HUES6 (cell line): ENCODE measurements around the gene AVPI1.

ENCODE experiments used
- H3K27ac ChIP-seq: 2 replicates; pipeline ENCODE4 v1.7.0; 2013; ENCODE audit warnings: low read depth, mild to moderate bottlenecking, low read length, inconsistent platforms
- H3K27me3 ChIP-seq: 2 replicates; pipeline ENCODE4 v1.6.1; 2013; ENCODE audit warnings: low read length; ENCODE audit not compliant: control insufficient read depth, insufficient read depth
- H3K36me3 ChIP-seq: 2 replicates; pipeline ENCODE4 v1.6.1; 2013; ENCODE audit warnings: low read length; ENCODE audit not compliant: control insufficient read depth, insufficient read depth
- H3K4me1 ChIP-seq: 2 replicates; pipeline ENCODE4 v1.6.1; 2013; ENCODE audit warnings: low read length; ENCODE audit not compliant: control insufficient read depth, insufficient read depth
- H3K4me3 ChIP-seq: 2 replicates; pipeline ENCODE4 v1.5.1; 2013; ENCODE audit warnings: low read depth, low read length
- H3K9ac ChIP-seq: one replicate; pipeline ENCODE4 v1.6.1; 2013; ENCODE audit warnings: mild to moderate bottlenecking, low read length
- H3K9me3 ChIP-seq: 2 replicates; pipeline ENCODE4 v1.6.1; 2013; ENCODE audit warnings: low read depth, low read length; ENCODE audit not compliant: control insufficient read depth, insufficient read depth

The AVPI1 gene, protein sequence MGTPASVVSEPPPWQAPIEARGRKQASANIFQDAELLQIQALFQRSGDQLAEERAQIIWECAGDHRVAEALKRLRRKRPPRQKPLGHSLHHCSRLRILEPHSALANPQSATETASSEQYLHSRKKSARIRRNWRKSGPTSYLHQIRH

DNA sequence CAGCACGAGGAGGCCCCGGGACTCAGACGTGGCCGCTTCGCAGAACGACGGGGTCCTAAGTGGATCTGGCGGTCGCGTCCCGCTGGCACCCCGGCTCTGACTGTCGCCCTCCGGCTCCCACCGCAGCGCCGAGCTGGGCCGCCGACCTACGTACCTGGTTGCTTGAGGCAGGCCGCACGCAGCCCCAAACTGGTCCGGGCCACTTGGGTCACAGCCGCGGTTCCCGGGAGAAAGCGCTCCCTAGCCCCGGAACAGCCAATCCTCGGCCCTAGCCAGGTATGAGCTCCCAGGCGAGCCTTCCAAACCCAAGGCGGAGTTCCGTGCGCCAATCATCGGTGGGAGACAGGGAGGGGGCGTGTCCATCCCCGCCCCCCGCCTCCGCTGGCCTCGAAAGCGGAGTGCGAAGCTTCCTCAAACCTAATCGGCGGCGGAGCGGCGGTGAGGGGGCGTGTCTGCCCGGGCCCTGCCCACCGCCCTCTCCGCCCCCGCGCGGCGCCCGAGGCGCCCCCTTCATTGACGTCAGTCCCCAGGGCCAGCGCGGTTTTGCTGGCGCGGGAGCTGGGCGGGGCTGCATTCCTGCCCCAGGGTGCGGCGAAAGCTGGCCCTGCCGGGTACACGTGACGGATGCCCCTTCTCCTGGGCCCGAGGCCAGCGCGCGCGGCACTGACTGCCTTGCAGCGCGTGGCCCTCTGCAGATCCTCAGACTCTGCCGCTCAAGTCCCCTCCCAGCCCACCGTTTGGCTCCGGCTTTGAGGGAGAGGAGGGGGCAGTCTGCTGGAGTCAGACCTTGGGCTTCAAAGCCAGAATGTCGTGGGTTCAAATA is at the start of gene AVPI1:
AVPI1 (minus strand) TSS at position 280 of the 823 bp plus-strand sequence. CDS start 7,336 bp downstream, outside the sequence.
- Histone ChIP-seq H3K27me3 (no peaks in the 10 kb centered on the region; the same call in 1 of the 2 replicates), H3K9me3 (no peaks in the 10 kb centered on the region), H3K27ac (peak within 1 kb of the TSS; percentile 33), H3K9ac (peak within 1 kb of the TSS; percentile 70), H3K4me1 (peaks cover 25% of the 10 kb centered on the region), H3K36me3 (no peaks in the 10 kb centered on the region), H3K4me3 (peak within 1 kb of the TSS; percentile 91)

DNA sequence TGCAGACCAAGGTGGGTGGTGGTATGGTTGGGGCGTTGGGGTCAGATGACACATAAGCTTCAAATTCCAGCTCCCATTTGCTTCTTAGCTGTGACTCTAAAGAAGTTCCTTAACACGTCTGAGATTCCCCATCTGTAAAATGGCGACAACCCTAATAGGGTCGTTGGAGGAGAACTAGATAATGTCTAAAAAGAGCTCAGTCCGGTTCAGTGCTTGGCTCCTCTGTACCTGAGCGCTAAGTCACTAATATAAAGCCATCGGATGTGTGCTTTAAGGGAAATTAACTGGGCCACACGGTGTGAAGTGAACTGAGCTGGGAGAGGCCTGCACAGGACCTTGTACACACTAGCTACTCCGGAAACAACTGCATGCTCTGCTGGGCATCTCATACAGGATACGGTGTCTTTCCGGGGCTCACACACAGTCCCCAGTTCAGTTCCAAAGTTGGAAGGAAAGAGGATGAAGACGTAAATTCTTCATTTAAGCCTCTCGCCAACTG is 49.4 kb upstream of the AVPI1 start:
- H3K4me1 ChIP-seq: peaks cover 3% of the 10 kb centered on the region
- H3K36me3 ChIP-seq: peaks cover 20% of the 10 kb centered on the region
- H3K9ac ChIP-seq: no peak overlapping the region
- H3K9me3 ChIP-seq: peaks cover 6% of the 10 kb centered on the region
- H3K27ac ChIP-seq: no peak overlapping the region
- no peak overlapping the region for H3K4me3 ChIP-seq
- peaks cover 23% of the 10 kb centered on the region for H3K27me3 ChIP-seq

DNA sequence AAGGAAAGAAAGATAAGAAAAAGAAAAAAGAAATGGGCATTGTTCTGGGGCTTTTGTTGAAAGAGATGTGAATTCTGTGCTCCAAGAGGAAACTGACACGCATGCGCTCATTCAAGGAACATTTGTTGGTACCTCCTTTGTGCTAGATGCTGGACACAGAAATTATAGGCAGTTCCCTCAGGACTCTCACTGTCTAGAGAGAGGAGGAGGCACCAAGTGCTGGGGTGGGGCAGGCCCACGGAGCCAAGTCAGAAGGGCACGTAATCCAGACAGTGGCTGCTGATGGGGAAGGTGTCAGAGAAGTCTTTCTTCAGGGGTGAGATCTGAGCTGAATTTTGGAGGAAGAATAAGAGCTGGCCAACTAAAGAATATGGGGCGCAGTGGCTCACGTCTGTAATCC is 47.0 kb upstream of the AVPI1 start:
- H3K36me3 ChIP-seq: peaks cover 4% of the 10 kb centered on the region; the same call in 1 of the 2 replicates
- H3K9me3 ChIP-seq: peaks cover 6% of the 10 kb centered on the region
- no peak overlapping the region for H3K4me3 ChIP-seq
- peaks cover 23% of the 10 kb centered on the region for H3K27me3 ChIP-seq
- H3K4me1 ChIP-seq: peaks cover 3% of the 10 kb centered on the region
- no peak overlapping the region for H3K9ac ChIP-seq
- no peak overlapping the region for H3K27ac ChIP-seq

DNA sequence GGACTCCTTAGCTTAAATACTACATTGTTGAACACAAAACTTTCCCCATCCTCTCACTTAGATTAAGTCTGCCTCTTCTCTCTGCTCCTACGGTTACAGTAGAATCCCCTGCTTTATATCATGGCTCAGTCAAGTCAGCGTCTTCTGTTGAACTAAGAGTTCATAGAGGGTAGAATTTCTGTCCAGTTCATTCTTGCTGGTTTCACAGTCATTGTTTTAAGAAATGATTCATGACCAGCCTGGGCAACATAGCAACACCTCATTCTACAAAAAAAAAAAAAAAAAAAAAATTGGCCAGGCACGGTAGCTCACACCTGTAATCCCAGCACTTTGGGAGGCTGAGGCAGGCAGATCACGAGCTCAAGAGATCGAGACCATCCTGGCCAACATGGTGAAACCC is 46.2 kb upstream of the AVPI1 start:
- Histone ChIP-seq H3K9me3 (peaks cover 6% of the 10 kb centered on the region), H3K9ac (no peak overlapping the region), H3K36me3 (0 out of 2 replicates have a peak, but pooled peaks cover under 1% of the 10 kb centered on the region), H3K4me3 (no peak overlapping the region), H3K27me3 (peaks cover 23% of the 10 kb centered on the region), H3K27ac (no peak overlapping the region), H3K4me1 (peaks cover 3% of the 10 kb centered on the region)

DNA sequence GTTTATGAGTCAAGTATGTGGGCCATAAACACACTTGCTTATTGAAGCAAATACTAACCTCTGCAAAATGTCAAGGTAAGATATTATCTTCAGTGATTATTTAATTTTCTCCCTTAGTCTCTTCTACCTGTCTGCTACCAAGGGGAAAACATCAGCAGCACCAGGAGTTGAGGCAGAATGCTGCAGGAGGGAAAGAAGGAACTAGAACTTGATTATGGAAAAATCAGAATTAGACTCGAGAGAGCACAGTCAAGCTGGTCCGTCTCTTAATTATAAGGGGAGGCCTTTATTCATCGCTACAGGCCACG is 45.0 kb upstream of the AVPI1 start:
- Histone ChIP-seq H3K4me3 (no peak overlapping the region), H3K9me3 (peaks cover 6% of the 10 kb centered on the region), H3K27me3 (peaks cover 23% of the 10 kb centered on the region), H3K4me1 (no peaks in the 10 kb centered on the region), H3K27ac (no peak overlapping the region), H3K36me3 (no peaks in the 10 kb centered on the region), H3K9ac (no peak overlapping the region)

DNA sequence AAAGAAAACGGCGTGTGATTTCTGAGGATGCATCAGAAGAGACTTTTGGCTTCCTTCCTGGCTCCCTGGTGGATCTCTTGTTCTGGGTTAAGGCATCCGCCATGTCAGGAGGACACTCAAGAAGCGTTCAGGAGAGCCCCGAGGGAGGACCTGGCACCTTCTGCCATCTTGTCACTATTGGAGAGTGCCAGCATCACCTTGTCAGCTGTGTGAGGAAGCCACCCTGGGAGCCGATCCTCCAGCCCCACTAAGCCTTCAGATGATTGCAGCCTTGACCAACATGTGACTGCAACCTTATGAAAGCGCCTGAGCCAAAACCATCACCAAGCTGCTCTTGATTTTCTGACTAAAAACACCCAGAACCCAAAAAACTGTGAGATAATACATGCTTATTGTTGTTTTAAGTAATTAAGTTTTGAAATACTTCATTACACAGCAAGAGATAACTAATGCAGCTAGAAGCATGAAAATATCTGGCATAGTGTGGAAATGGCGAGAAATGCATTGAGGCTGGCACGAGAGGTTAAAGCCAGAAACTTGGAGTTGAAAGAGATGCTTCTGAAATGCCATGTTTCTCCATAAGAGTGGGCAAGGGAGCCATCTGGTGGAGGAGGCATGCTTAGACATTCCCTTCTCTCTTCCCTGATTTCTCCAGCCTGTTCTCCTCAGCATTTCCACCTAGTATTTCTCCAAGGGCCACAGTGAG is 44.5 kb upstream of the AVPI1 start:
- H3K9ac ChIP-seq: no peak overlapping the region
- no peak overlapping the region for H3K27ac ChIP-seq
- peaks cover 20% of the 10 kb centered on the region for H3K27me3 ChIP-seq
- H3K4me1 ChIP-seq: peaks cover under 1% of the 10 kb centered on the region; the same call in 1 of the 2 replicates
- peaks cover 4% of the 10 kb centered on the region for H3K9me3 ChIP-seq
- no peak overlapping the region for H3K4me3 ChIP-seq
- no peaks in the 10 kb centered on the region for H3K36me3 ChIP-seq

DNA sequence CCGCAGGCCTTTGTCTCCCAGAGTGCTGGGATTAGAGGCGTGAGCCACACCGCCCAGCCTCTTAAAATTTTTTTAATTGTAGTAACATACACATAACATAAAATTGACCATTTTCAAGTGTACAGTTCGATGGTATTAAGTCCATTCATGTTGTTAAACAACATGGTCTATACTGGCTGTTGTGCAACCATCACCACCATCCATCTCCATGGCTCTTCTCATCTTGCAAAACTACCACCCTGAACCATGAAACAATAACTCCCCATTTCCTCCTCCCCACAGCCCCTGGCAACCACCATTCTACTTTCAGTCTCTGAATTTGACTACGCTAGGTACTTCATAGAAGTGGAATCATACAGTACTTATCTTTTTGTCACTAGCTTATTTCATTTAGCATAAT is 42.0 kb upstream of the AVPI1 start:
- H3K36me3 ChIP-seq: no peaks in the 10 kb centered on the region
- 0 out of 2 replicates have a peak, but pooled peaks cover under 1% of the 10 kb centered on the region for H3K27me3 ChIP-seq
- no peak overlapping the region for H3K27ac ChIP-seq
- no peak overlapping the region for H3K9ac ChIP-seq
- peaks cover 4% of the 10 kb centered on the region; the same call in 1 of the 2 replicates for H3K4me1 ChIP-seq
- no peaks in the 10 kb centered on the region for H3K9me3 ChIP-seq
- no peak overlapping the region for H3K4me3 ChIP-seq

DNA sequence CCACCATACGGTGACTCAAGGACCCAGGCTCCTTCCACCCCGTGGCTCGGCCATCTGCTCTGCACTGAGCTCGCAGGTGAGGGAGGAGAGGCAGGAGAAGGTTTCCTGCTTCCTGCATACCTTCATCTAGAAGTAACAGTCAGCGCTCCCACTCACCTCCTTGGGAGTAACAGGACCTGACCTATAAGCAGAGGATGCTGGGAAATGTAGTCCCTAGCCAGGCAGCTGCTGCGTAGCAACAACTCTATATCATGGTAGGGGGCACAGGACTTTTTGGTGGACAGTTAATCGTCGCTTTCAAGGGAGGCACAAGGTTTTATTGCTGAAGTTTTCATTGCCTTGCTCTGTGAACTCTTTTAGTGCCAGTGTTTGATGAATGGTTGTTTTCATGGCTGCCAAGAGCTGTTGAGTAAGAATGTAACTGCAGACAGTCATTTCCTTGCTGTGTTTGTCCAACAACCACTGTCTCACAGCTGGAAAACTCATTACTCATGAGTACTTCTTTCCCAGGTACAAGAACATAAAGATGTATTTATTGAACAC is 39.7 kb upstream of the AVPI1 start:
- Histone ChIP-seq H3K27ac (no peak overlapping the region), H3K36me3 (no peaks in the 10 kb centered on the region), H3K9me3 (no peaks in the 10 kb centered on the region), H3K27me3 (no peaks in the 10 kb centered on the region), H3K9ac (no peak overlapping the region), H3K4me3 (peak overlapping the region; percentile 16), H3K4me1 (peaks cover 4% of the 10 kb centered on the region; the same call in 1 of the 2 replicates)

DNA sequence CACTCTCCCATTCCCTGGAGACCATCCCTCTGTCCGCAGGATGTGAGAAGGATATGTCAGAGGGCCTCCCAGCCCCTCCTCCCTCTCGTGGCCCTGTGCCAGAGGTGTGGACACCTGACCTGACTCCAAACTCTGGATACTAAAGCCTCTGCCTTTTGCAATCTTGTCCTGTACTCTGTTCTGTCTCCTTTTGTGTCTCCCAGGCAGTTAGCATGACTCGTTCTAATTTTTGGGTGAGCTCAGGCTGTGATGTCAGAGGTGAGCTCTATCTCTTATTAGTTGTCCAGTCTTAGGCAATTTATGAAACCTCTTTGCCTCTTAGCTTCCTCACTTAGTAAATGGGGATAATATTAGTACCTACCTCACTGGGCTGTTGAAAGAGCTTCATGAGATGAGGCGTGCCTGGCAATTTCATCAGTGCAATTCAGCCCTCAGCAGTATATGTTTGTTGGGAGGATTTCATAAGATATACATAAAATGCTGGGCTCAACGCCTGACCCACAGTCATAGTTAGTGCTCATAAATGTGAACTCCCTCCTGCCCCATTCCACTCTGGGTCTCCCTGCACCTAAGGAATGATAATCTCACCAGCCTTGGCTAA is 37.4 kb upstream of the AVPI1 start:
- Histone ChIP-seq H3K9ac (no peak overlapping the region), H3K9me3 (no peaks in the 10 kb centered on the region), H3K36me3 (no peaks in the 10 kb centered on the region), H3K4me3 (no peak overlapping the region), H3K4me1 (peaks cover 9% of the 10 kb centered on the region), H3K27ac (no peak overlapping the region), H3K27me3 (no peaks in the 10 kb centered on the region)

DNA sequence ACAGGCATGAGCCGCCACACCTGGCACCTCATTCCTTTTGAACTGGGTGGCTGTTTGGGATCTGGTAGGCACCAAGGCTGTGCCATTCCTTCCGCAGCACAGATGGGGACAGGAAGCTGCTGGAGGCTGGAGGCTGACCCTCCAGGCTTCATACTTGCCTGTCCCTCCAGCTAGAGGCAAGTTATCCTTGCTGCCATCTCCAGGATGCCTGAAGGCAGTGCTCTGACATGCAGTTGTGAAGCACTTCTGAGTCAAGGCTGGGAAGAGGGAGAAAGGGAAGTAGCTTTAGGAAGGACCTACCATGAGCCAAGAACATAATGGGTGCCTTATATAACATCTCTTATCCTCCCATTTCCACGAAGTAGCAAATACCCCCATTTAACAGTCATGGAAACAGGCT is 36.0 kb upstream of the AVPI1 start:
- H3K36me3 ChIP-seq: peaks cover under 1% of the 10 kb centered on the region

More for the DNA sequence above, 36.0 kb upstream of the AVPI1 start:
- no peak overlapping the region for H3K9ac ChIP-seq
- H3K27me3 ChIP-seq: no peaks in the 10 kb centered on the region
- no peak overlapping the region for H3K27ac ChIP-seq
- H3K4me3 ChIP-seq: no peak overlapping the region
- H3K9me3 ChIP-seq: no peaks in the 10 kb centered on the region
- peaks cover 22% of the 10 kb centered on the region for H3K4me1 ChIP-seq
